K562 (cell line): ENCODE measurements around the gene SETDB1. TPM values are rescaled to one million over a fixed set of nuclear protein-coding genes. Genes with fewer than 3 reads are reported as not detected.
A peak's percentile ranks its signal among the peaks of the same experiment; 100 is the strongest.

Source experiments
- BRF1 ChIP-seq: IDR thresholded peaks from 3 replicates; pipeline ENCODE4 v1.6.1; 2011; ENCODE audit warnings: borderline replicate concordance, mild to moderate bottlenecking; ENCODE audit not compliant: insufficient read length; ENCODE audit errors: extremely low read depth
- CBX3 ChIP-seq, 2 experiments: IDR thresholded peaks; 1 replicate in 1 of 2; 2 replicates in 1 of 2; pipeline ENCODE4 v1.6.1; 2012; ENCODE audit warnings: inconsistent platforms in 2 of 2, low read length in 2 of 2, borderline replicate concordance in 1 of 2, control low read depth in 1 of 2
- CHD4 ChIP-seq: fragments of 200-600 bp; sonication (generic); IDR thresholded peaks from 3 replicates; pipeline ENCODE4 v1.6.1; 2012; ENCODE audit warnings: low read depth, mild to moderate bottlenecking, mixed read lengths, low read length, inconsistent platforms; ENCODE audit not compliant: insufficient read depth, insufficient replicate concordance, poor library complexity, severe bottlenecking
- MAFG ChIP-seq: fragments of 450-650 bp; conservative IDR thresholded peaks from 2 replicates; pipeline ENCODE4 v1.6.1; 2016; ENCODE audit warnings: missing genetic modification characterization, missing compliant biosample characterization
- NBN ChIP-seq: fragments of 450-650 bp; IDR thresholded peaks from 2 replicates; pipeline ENCODE4 v1.6.1; 2016; ENCODE audit warnings: low read depth, mild to moderate bottlenecking
- POLR2G ChIP-seq: fragments of 200-400 bp; formaldehyde crosslinking; IDR thresholded peaks from 2 replicates; pipeline ENCODE4 v1.6.1; 2017; ENCODE audit warnings: low read depth, mild to moderate bottlenecking, antibody characterized with exemption, low read length, moderate library complexity
- RBM15 ChIP-seq: fragments of 200-400 bp; formaldehyde crosslinking; IDR thresholded peaks from 2 replicates; pipeline ENCODE4 v1.6.1; 2018; ENCODE audit warnings: mild to moderate bottlenecking, low read length, moderate library complexity; ENCODE audit not compliant: insufficient read depth
- SAFB ChIP-seq: fragments of 200-400 bp; formaldehyde crosslinking; IDR thresholded peaks from 2 replicates; pipeline ENCODE4 v1.6.1; 2017; ENCODE audit warnings: low read depth, low read length, borderline replicate concordance
- SIN3A ChIP-seq, 2 experiments: fragments of 150-350 bp in 1 of 2; IDR thresholded peaks; 2 replicates each; pipeline ENCODE4 v1.6.1; 2011 to 2016; ENCODE audit warnings: borderline replicate concordance in 2 of 2, low read depth in 2 of 2, low read length in 2 of 2, mild to moderate bottlenecking in 2 of 2, moderate library complexity in 2 of 2; ENCODE audit not compliant: control insufficient read depth in 1 of 2
- SIX5 ChIP-seq, 2 experiments: IDR thresholded peaks; 2 replicates each; pipeline ENCODE4 v1.6.1; 2011; ENCODE audit warnings: low read length in 2 of 2, borderline replicate concordance in 1 of 2, low read depth in 1 of 2, mild to moderate bottlenecking in 1 of 2, moderate library complexity in 1 of 2; ENCODE audit not compliant: insufficient read depth in 1 of 2
- SP1 ChIP-seq: sonication (generic); formaldehyde crosslinking; IDR thresholded peaks from 2 replicates; pipeline ENCODE4 v1.8.1; 2022; ENCODE audit warnings: mild to moderate bottlenecking, missing genetic modification reagents
- TFAM ChIP-seq: fragments of 250-450 bp; sonication (Bioruptor Pico); conservative IDR thresholded peaks from 2 replicates; pipeline ENCODE4 v1.5.0; 2021; ENCODE audit warnings: mild to moderate bottlenecking, moderate library complexity
- YY1 ChIP-seq, 3 experiments: IDR thresholded peaks; 2 replicates each; pipeline ENCODE4 v1.6.1; 2011; ENCODE audit warnings: low read length in 2 of 3, mild to moderate bottlenecking in 2 of 3, moderate library complexity in 2 of 3, borderline replicate concordance in 1 of 3, control low read depth in 1 of 3, low read depth in 1 of 3; ENCODE audit not compliant: insufficient read depth in 3 of 3, insufficient replicate concordance in 2 of 3, control insufficient read depth in 1 of 3, insufficient read length in 1 of 3; ENCODE audit errors: extremely low read depth in 1 of 3
- ZNF57 ChIP-seq: fragments of 450-650 bp; formaldehyde crosslinking; IDR thresholded peaks from 2 replicates; pipeline ENCODE4 v1.4.0; 2020; ENCODE audit warnings: mild to moderate bottlenecking, moderate library complexity
- ZNF707 ChIP-seq: fragments of 250-450 bp; sonication (Bioruptor Pico); conservative IDR thresholded peaks from 2 replicates; pipeline ENCODE4 v1.8.0; 2022; ENCODE audit warnings: inconsistent platforms, mild to moderate bottlenecking, moderate library complexity
- ZNF76 ChIP-seq: fragments of 250-450 bp; sonication (Bioruptor Pico); IDR thresholded peaks from 2 replicates; pipeline ENCODE4 v1.4.0; 2020; ENCODE audit warnings: mild to moderate bottlenecking, moderate library complexity, borderline replicate concordance
- polyA plus RNA-seq, 8 experiments: library from polyadenylated mRNA; depleted of rRNA in 4 of 8; stranded (reverse) in 5 of 8; unstranded in 3 of 8; fragments of >200 nt; fragmentation: Nextera tagmentation in 2 of 8; fragmentation: Illumina TruSeq in 1 of 8; extraction: Ambion mirVana in 2 of 8; extraction: Trizol in 1 of 8; gene quantifications; 2 replicates each; pipeline versions ENCODE4 v1.2.1 to v1.2.3, GENCODE V29; 2011 to 2014; ENCODE audit warnings: inconsistent platforms in 1 of 8, missing spikeins in 1 of 8
- total RNA-seq, 7 experiments: library from RNA; depleted of rRNA in 6 of 7; stranded (reverse); fragments of >200 nt in 6 of 7; fragmentation: Illumina TruSeq in 2 of 7; extraction: Trizol in 2 of 7; gene quantifications; 2 replicates each; pipeline versions ENCODE4 v1.2.1 to v1.2.3, GENCODE V29; 2011 to 2021; ENCODE audit warnings: low replicate concordance in 1 of 7
- TF ChIP-seq, protein P1 (sequence below): sonication (generic); formaldehyde crosslinking; IDR thresholded peaks from 2 replicates; pipeline ENCODE4 v1.8.0; 2022; ENCODE audit warnings: missing genetic modification reagents, mild to moderate bottlenecking, borderline replicate concordance
- TF ChIP-seq, protein P2 (sequence below): fragments of 250-450 bp; sonication (Bioruptor Pico); IDR thresholded peaks from 2 replicates; pipeline ENCODE4 v1.5.0; 2021; ENCODE audit warnings: mild to moderate bottlenecking, borderline replicate concordance

SETDB1 gene
- total and polyA plus RNA-seq, 9 of the 15 experiments (the other 6 are each of a cell fraction or from before 2014, with no cell fraction given): 21.5 to 64.4 (median 42.0) TPM

DNA sequence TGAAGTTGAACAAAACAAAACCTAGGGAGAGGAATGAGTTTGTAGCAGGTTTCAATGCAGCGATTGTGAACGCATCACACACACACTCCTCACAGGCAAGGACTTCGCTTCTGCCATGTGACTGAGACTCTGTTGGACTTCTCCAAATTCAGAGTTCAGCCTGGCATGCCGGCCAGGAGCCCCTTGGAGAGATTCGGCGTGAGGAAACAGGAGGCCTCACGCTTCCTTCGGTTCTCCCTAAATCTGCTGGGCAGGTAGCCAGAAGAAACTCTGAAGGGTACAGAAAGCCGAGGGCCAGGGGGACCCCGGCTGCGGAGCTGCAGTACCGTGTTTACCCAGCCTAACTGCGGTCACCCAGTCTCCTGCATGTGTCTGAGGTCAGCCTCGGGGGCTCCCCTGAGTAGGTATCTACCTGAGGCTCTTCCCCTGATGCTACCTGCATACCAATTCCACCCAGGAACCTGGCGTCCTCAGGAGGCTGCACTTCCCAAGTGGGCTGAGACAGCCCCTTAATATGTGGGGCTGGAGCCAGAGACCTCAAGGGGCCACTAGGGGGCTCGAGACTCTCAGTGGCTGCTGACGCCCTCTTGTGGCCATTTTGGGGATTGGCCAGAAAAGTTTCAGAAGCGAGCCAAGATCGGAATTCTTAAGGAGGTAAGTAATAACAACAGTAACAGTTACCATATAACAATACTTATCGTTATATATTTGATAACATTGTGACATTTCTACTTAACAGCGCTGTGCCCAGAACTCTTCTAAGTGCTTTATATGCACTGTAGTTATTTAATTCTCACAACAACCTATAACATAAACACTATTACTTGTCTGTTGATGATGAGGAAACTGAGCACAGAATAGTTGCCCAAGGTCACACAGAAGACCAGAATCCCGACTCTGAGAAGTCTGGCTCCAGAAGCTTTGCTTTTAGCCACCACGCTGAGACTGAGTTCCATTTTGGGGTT, 53.2 kb downstream of the SETDB1 start (continued):
- no peak for TF ChIP-seq CBX3 (IDR thresholded peaks at IDR 0.05; ENCODE audit: borderline replicate concordance in 1 of 2, low read length in 2 of 2)
- no peak for TF ChIP-seq TFAM (CRISPR knock-in tag)
- TF ChIP-seq YY1 (IDR thresholded peaks at IDR 0.05; ENCODE audit: borderline replicate concordance in 1 of 3, control insufficient read depth in 1 of 3, extremely low read depth in 1 of 3, insufficient read depth in 3 of 3, insufficient read length in 1 of 3, insufficient replicate concordance in 2 of 3, low read depth in 1 of 3, low read length in 2 of 3): peak in 2 of 3 experiments; percentile 29 to 52
- TF ChIP-seq SIX5 (IDR thresholded peaks at IDR 0.05; ENCODE audit: borderline replicate concordance in 1 of 2, insufficient read depth in 1 of 2, low read depth in 1 of 2, low read length in 2 of 2): no peak
- no peak for TF ChIP-seq MAFG
- no peak for TF ChIP-seq BRF1
- TF ChIP-seq POLR2G: 0 out of 2 replicates have a peak, but pooled peaks have one; percentile 18
- TF ChIP-seq ZNF707 (CRISPR knock-in tag): no peak
- TF ChIP-seq SAFB: no peak
- no peak for TF ChIP-seq SIN3A (IDR thresholded peaks at IDR 0.05; ENCODE audit: borderline replicate concordance in 2 of 2, control insufficient read depth in 1 of 2, low read depth in 2 of 2, low read length in 2 of 2)
- TF ChIP-seq ZNF57: no peak
- TF ChIP-seq NBN: no peak
- no peak for TF ChIP-seq CHD4
- TF ChIP-seq, protein P1, sequence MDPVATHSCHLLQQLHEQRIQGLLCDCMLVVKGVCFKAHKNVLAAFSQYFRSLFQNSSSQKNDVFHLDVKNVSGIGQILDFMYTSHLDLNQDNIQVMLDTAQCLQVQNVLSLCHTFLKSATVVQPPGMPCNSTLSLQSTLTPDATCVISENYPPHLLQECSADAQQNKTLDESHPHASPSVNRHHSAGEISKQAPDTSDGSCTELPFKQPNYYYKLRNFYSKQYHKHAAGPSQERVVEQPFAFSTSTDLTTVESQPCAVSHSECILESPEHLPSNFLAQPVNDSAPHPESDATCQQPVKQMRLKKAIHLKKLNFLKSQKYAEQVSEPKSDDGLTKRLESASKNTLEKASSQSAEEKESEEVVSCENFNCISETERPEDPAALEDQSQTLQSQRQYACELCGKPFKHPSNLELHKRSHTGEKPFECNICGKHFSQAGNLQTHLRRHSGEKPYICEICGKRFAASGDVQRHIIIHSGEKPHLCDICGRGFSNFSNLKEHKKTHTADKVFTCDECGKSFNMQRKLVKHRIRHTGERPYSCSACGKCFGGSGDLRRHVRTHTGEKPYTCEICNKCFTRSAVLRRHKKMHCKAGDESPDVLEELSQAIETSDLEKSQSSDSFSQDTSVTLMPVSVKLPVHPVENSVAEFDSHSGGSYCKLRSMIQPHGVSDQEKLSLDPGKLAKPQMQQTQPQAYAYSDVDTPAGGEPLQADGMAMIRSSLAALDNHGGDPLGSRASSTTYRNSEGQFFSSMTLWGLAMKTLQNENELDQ: no peak
- no peak for TF ChIP-seq ZNF76
- TF ChIP-seq SP1 (CRISPR knock-in tag): peak; percentile 80
- TF ChIP-seq, protein P2, sequence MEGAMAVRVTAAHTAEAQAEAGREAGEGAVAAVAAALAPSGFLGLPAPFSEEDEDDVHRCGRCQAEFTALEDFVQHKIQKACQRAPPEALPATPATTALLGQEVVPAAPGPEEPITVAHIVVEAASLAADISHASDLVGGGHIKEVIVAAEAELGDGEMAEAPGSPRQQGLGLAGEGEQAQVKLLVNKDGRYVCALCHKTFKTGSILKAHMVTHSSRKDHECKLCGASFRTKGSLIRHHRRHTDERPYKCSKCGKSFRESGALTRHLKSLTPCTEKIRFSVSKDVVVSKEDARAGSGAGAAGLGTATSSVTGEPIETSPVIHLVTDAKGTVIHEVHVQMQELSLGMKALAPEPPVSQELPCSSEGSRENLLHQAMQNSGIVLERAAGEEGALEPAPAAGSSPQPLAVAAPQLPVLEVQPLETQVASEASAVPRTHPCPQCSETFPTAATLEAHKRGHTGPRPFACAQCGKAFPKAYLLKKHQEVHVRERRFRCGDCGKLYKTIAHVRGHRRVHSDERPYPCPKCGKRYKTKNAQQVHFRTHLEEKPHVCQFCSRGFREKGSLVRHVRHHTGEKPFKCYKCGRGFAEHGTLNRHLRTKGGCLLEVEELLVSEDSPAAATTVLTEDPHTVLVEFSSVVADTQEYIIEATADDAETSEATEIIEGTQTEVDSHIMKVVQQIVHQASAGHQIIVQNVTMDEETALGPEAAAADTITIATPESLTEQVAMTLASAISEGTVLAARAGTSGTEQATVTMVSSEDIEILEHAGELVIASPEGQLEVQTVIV: no peak
- TF ChIP-seq RBM15: no peak
